Tongue (tissue), 2 donors: ENCODE data around the gene CFAP45. TPM values are rescaled to one million over a fixed set of nuclear protein-coding genes. Genes with fewer than 3 reads are reported as not detected.

Source experiments
- DNase-seq: peaks from one replicate; pipeline ENCODE4 v3.0.0-alpha.2; 2015
- total RNA-seq: library from RNA; depleted of rRNA; stranded (reverse); fragments of >200 nt; gene quantifications from one replicate; pipeline ENCODE4 v1.2.3, GENCODE V29; 2014

The CFAP45 gene
- total RNA-seq, 1 donor from 2014 or later, result 0.10 TPM

GRCh38 chr1:159849626-159850366 lies 50.2 kb downstream of the CFAP45 start:
- DNase-seq, result no peak

DNA sequence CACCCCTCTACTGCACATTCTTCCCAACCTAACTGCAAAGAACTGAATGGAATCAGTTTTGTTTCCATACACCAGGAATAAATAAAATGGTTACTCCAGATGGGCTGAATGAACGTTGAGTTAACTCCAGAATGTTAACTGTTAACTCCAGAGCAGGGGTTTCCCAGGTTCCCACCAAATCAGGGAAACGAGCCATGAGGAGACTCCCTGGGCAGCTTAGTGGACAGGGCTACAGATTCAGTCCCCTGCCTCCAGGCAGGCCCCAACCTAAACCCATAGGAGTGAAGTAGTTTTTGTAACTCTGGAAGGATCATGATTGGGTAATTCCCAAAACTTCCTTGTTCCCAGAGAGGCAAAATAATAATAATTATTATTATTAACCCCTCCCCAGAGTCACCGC lies 51.6 kb downstream of the CFAP45 start:
- DNase-seq, result no peak

GRCh38 chr1:159847231-159847630 lies 52.7 kb downstream of the CFAP45 start:
- DNase-seq, result no peak

- peak; percentile 59 for DNase-seq
Observed at GRCh38 chr1:159845751-159846629, 54.0 kb downstream of the CFAP45 start.

GRCh38 chr1:159843459-159843858 lies 56.5 kb downstream of the CFAP45 start:
- no peak for DNase-seq

DNA sequence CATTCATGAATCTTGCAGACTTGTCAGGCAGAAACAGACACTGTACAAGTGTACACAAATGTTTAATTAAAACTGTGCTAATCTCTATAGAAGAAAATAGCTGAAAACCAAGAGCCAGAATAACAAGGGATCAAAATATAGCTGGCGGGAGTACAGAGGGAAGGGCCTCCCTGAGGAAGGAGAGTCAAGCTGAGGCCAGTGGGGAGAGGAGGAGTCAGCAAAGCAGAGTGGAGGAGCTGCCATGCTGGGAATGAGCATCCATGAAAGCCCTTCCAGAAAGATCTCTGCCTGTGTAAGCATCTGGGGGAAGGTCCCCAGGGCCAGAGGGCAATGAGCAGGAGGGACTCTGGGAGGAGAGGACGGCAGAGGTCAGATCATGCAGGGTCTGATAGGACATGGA lies 58.2 kb downstream of the CFAP45 start:
- peak; percentile 37 for DNase-seq

GRCh38 chr1:159839116-159839849 lies 60.7 kb downstream of the CFAP45 start:
- no peak for DNase-seq

- no peak for DNase-seq
Observed at GRCh38 chr1:159838715-159839114, 61.2 kb downstream of the CFAP45 start.

DNA sequence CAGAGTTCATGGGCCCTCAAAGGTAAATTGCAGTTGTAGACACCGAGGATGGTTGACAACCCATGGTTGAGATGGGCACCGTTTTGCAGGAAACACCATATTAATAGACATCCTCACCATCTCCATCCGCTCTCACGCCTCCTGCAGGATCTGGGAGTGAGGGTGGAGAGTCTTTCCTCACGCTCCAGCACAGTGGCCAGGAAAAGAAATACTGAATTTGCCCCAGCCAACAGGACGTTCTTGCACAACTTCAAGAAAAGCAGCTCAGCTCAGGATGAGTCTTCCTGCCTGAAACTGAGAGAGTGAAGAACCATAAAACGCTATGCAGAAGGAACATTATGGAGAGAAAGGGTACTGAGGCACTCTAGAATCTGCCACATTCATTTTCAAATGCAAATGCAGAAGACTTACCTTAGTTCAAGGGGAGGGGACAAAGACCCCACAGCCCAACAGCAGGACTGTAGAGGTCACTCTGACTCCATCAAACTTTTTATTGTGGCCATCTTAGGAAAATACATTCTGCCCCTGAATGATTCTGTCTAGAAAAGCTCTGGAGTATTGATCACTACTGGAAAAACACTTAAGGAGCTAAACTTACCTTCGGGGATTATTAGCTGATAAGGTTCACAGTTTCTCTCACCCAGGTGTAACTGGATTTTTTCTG lies 64.0 kb downstream of the CFAP45 start:
- no peak for DNase-seq

DNA sequence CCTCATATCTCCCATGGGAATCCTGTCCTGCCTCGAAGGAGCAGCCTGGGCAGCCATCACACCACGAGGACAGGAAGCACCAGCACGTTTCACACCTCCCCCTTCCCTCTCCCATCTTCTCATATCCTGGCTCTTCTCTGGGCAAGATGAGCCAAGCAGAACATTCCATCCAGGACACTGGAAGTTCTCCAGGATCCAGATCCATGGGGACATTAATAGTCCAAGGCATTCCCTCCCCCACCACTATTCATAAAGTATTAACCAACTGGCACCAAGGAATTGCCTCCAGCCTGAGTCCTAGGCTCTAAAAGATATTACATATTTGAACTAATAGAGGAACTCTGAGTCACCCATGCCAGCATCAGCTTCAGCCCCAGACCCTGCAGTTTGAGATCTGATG lies 64.6 kb downstream of the CFAP45 start:
- no peak for DNase-seq

GRCh38 chr1:159832309-159832708 lies 67.7 kb downstream of the CFAP45 start:
- DNase-seq, result no peak

GRCh38 chr1:159831412-159832141 lies 68.4 kb downstream of the CFAP45 start:
- peak; percentile 32 for DNase-seq

- no peak for DNase-seq
Observed at GRCh38 chr1:159830722-159831121, 69.2 kb downstream of the CFAP45 start.

GRCh38 chr1:159829822-159830465 lies 70.0 kb downstream of the CFAP45 start:
- DNase-seq, result peak; percentile 78

- peak; percentile 27 for DNase-seq
Observed at GRCh38 chr1:159829273-159829634, 70.7 kb downstream of the CFAP45 start.

DNA sequence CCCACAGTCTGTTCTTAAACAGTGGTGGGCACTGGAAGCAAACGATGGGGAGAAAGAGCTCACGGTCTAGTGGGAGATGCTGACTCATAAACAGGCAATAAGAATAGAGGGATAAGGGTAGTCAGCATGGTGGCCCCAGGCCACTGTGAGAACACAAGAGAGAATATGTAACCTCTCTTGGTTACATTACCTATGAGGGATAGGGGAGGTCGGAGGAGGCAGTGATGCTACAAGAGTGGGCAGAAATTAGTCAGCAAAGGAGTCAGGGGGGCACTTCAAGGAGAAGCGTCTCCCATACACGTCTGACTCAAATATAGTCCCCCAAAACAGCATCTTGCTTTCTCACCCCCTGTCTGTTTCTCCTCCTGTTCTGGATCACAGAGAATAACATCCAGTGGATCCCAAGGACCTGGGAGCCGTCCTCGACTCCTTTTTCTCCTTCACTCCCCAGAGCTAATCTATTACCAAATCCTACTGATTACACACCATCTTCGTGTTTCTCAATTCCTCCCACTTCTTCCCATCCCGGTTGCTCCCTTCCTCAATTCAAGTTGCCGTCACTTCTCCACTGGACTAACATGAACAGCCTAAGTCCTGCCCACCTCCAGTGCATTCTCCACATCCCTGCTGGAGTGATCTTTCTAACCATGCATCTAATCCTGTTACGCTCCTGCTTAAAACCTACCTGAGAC lies 71.2 kb downstream of the CFAP45 start:
- no peak for DNase-seq

GRCh38 chr1:159828176-159828575 lies 71.8 kb downstream of the CFAP45 start:
- DNase-seq, result peak; percentile 20

- no peak for DNase-seq
Observed at GRCh38 chr1:159827549-159827948, 72.4 kb downstream of the CFAP45 start.

- no peak for DNase-seq
Observed at GRCh38 chr1:159827102-159827490, 72.9 kb downstream of the CFAP45 start.

DNA sequence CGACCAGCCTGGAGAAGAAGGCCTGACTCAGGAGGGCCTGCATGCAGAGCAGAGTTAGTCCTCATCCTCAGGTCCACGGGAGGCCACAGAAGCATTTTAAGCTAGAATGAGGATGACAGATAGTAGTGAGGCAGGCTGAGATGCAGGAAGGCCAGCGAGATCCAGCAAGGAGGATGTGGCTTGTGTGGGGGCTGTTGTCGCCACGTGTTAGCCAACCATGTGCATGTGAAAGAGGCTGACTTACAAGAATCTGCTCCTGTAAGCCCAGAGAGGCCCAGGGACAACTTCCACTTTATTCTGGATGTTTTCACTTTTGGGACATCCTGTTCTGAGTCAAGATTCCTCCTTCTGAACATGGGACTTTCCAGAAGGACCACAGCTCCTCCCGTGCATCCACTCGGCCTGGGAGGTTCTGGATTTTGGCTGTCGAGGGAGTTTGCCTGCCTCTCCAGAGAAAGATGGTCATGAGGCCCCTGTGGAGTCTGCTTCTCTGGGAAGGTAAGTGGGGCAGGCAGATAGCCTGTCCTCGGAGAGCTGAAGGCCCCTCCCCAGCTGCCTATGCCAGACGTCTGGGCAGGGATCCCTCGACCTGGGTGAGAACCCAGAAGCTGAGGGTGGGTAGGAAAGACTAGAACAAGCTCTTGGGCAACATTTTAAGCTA lies 73.4 kb downstream of the CFAP45 start, which contains the start of gene SLAMF8:
TSS of gene SLAMF8 (plus strand) at position 433 of the 661 bp plus-strand sequence. CDS start at position 459, 26 bp downstream.
- DNase-seq, result no peak
